Measurements from ENCODE around the gene ATP2B2.

GRCh38 chr3:10335871-10336622 lies 169.3 kb downstream of the ATP2B2 start:
- no peak for TF ChIP-seq ZNF560 (tag by site-specific recombination; IDR thresholded peaks at IDR 0.05; ENCODE audit: borderline replicate concordance)
- no peak for TF ChIP-seq ZNF214 (tag by site-specific recombination; IDR thresholded peaks at IDR 0.05; ENCODE audit: borderline replicate concordance)
- no peak for TF ChIP-seq ZNF391 (tag by site-specific recombination; IDR thresholded peaks at IDR 0.05; ENCODE audit: borderline replicate concordance, low read depth)
- no peak for TF ChIP-seq ZBTB7A (tag by site-specific recombination; IDR thresholded peaks at IDR 0.05; ENCODE audit: low read depth)
- no peak for TF ChIP-seq ZNF645 (tag by site-specific recombination; IDR thresholded peaks at IDR 0.05)
- TF ChIP-seq ZNF776 (tag by site-specific recombination; IDR thresholded peaks at IDR 0.05; ENCODE audit: borderline replicate concordance): no peak
- TF ChIP-seq, protein P1, sequence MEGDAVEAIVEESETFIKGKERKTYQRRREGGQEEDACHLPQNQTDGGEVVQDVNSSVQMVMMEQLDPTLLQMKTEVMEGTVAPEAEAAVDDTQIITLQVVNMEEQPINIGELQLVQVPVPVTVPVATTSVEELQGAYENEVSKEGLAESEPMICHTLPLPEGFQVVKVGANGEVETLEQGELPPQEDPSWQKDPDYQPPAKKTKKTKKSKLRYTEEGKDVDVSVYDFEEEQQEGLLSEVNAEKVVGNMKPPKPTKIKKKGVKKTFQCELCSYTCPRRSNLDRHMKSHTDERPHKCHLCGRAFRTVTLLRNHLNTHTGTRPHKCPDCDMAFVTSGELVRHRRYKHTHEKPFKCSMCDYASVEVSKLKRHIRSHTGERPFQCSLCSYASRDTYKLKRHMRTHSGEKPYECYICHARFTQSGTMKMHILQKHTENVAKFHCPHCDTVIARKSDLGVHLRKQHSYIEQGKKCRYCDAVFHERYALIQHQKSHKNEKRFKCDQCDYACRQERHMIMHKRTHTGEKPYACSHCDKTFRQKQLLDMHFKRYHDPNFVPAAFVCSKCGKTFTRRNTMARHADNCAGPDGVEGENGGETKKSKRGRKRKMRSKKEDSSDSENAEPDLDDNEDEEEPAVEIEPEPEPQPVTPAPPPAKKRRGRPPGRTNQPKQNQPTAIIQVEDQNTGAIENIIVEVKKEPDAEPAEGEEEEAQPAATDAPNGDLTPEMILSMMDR (tag by site-specific recombination; IDR thresholded peaks at IDR 0.05): no peak
- TF ChIP-seq GLI4 (tag by site-specific recombination; IDR thresholded peaks at IDR 0.05): no peak
- no peak for TF ChIP-seq ZNF416 (tag by site-specific recombination; IDR thresholded peaks at IDR 0.05)
- no peak for TF ChIP-seq ZNF335 (tag by site-specific recombination; conservative IDR thresholded peaks at IDR 0.05)
- no peak for TF ChIP-seq ZNF138 (tag by site-specific recombination; IDR thresholded peaks at IDR 0.05; ENCODE audit: borderline replicate concordance)
- TF ChIP-seq, protein P2, sequence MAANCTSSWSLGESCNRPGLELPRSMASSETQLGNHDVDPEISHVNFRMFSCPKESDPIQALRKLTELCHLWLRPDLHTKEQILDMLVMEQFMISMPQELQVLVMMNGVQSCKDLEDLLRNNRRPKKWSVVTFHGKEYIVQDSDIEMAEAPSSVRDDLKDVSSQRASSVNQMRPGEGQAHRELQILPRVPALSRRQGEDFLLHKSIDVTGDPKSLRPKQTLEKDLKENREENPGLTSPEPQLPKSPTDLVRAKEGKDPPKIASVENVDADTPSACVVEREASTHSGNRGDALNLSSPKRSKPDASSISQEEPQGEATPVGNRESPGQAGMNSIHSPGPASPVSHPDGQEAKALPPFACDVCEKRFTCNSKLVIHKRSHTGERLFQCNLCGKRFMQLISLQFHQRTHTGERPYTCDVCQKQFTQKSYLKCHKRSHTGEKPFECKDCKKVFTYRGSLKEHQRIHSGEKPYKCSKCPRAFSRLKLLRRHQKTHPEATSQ (tag by site-specific recombination; IDR thresholded peaks at IDR 0.05): no peak
- no peak for TF ChIP-seq ZNF529 (tag by site-specific recombination; IDR thresholded peaks at IDR 0.05; ENCODE audit: insufficient replicate concordance)
